Progenitor cell of endocrine pancreas (in vitro differentiated cells): ENCODE data around the gene MYO9B. TPM values are rescaled to one million over a fixed set of nuclear protein-coding genes. Genes with fewer than 3 reads are reported as not detected.

Experiments
- DNase-seq: peaks from one replicate; pipeline ENCODE4 v3.0.0; 2021; ENCODE audit warnings: low spot score; ENCODE audit not compliant: unreplicated experiment
- H3K27ac Mint-ChIP-seq: 2 replicates; pipeline ENCODE4 v1.8.0; 2021; ENCODE audit warnings: mild to moderate bottlenecking, moderate library complexity, mixed read lengths
- H3K27me3 Mint-ChIP-seq: 2 replicates; pipeline ENCODE4 v1.8.0; 2021; ENCODE audit warnings: mixed read lengths
- H3K36me3 Mint-ChIP-seq: 2 replicates; pipeline ENCODE4 v1.8.0; 2022; ENCODE audit warnings: mixed read lengths; ENCODE audit not compliant: insufficient read depth
- H3K4me1 Mint-ChIP-seq: 2 replicates; pipeline ENCODE4 v1.8.0; 2021; ENCODE audit warnings: low read depth, mixed read lengths
- H3K4me3 Mint-ChIP-seq: 2 replicates; pipeline ENCODE4 v1.8.0; 2021; ENCODE audit warnings: low read depth, mild to moderate bottlenecking, moderate library complexity, mixed read lengths
- H3K9me3 Mint-ChIP-seq: 2 replicates; pipeline ENCODE4 v1.8.0; 2021; ENCODE audit warnings: low read depth, mixed read lengths
- CTCF ChIP-seq: fragments of 200-600 bp; sonication (generic); IDR thresholded peaks from one replicate; pipeline ENCODE4 v1.5.0; 2021; ENCODE audit warnings: antibody characterized with exemption, mild to moderate bottlenecking; ENCODE audit not compliant: unreplicated experiment
- total RNA-seq: library from RNA; stranded (reverse); gene quantifications from 2 replicates; pipeline ENCODE4 v1.2.1, GENCODE V29; 2021

MYO9B gene
- total RNA-seq, 1 donor from 2014 or later, result 79.7 TPM

- H3K36me3 Mint-ChIP-seq, result peaks cover 11% of the 10 kb centered on the region
- DNase-seq, result peak; percentile 77
- H3K4me3 Mint-ChIP-seq, result peak within 1 kb of the TSS; percentile 86
- no peak for TF ChIP-seq CTCF
- peaks cover 4% of the 10 kb centered on the region for H3K4me1 Mint-ChIP-seq
- H3K9me3 Mint-ChIP-seq, result no peaks in the 10 kb centered on the region
- peak within 1 kb of the TSS; percentile 98 for H3K27ac Mint-ChIP-seq
- no peaks in the 10 kb centered on the region for H3K27me3 Mint-ChIP-seq
Observed at GRCh38 chr19:17215127-17215971, 139.8 kb downstream of the MYO9B start, which contains the start of gene USE1. Gene USE1 (plus strand): TSS chr19:17215357. CDS start chr19:17215406, 49 bp downstream.

- Mint-ChIP-seq H3K27me3 (no peaks in the 10 kb centered on the region), H3K4me3 (peak overlapping the region; percentile 86), H3K27ac (no peak overlapping the region), H3K4me1 (peaks cover 4% of the 10 kb centered on the region), H3K36me3 (peaks cover 12% of the 10 kb centered on the region), H3K9me3 (no peaks in the 10 kb centered on the region)
- no peak for TF ChIP-seq CTCF
- no peak for DNase-seq
Observed at GRCh38 chr19:17216058-17216670, 140.6 kb downstream of the MYO9B start.

- TF ChIP-seq CTCF, result no peak
- Mint-ChIP-seq H3K9me3 (no peaks in the 10 kb centered on the region), H3K4me3 (no peak overlapping the region), H3K4me1 (peaks cover 4% of the 10 kb centered on the region), H3K36me3 (peaks cover 10% of the 10 kb centered on the region), H3K27me3 (no peaks in the 10 kb centered on the region), H3K27ac (no peak overlapping the region)
- DNase-seq, result no peak
Observed at GRCh38 chr19:17219286-17219685, 143.7 kb downstream of the MYO9B start.

GRCh38 chr19:17220207-17220758 lies 144.7 kb downstream of the MYO9B start:
- DNase-seq, result no peak
- Mint-ChIP-seq H3K27ac (no peak overlapping the region), H3K4me3 (no peak overlapping the region), H3K9me3 (no peaks in the 10 kb centered on the region), H3K4me1 (no peaks in the 10 kb centered on the region), H3K36me3 (peaks cover 10% of the 10 kb centered on the region), H3K27me3 (no peaks in the 10 kb centered on the region)
- no peak for TF ChIP-seq CTCF

GRCh38 chr19:17225053-17225452 lies 149.5 kb downstream of the MYO9B start:
- no peak overlapping the region for H3K27ac Mint-ChIP-seq
- no peak for TF ChIP-seq CTCF
- H3K36me3 Mint-ChIP-seq, result peaks cover 2% of the 10 kb centered on the region
- H3K4me1 Mint-ChIP-seq, result peaks cover 2% of the 10 kb centered on the region
- H3K27me3 Mint-ChIP-seq, result no peaks in the 10 kb centered on the region
- no peaks in the 10 kb centered on the region for H3K9me3 Mint-ChIP-seq
- no peak for DNase-seq
- H3K4me3 Mint-ChIP-seq, result peak overlapping the region; percentile 51
